ENCODE data around the gene SPATA46. TPM values are rescaled to one million over a fixed set of nuclear protein-coding genes. Genes with fewer than 3 reads are reported as not detected.
"Not testable (repeated sequence)": the region's sequence is repeated elsewhere in the genome, so short reads cannot be mapped to it uniquely, and the experiment has no call there.

SPATA46 gene, protein sequence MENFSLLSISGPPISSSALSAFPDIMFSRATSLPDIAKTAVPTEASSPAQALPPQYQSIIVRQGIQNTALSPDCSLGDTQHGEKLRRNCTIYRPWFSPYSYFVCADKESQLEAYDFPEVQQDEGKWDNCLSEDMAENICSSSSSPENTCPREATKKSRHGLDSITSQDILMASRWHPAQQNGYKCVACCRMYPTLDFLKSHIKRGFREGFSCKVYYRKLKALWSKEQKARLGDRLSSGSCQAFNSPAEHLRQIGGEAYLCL
- polyA plus RNA-seq (ENCODE audit: insufficient read length in 4 of 4): 1 to 10 TPM in 2 of 4 donors, under 1 TPM in 2; 0.39 to 1.6 (median 0.85) TPM

DNA sequence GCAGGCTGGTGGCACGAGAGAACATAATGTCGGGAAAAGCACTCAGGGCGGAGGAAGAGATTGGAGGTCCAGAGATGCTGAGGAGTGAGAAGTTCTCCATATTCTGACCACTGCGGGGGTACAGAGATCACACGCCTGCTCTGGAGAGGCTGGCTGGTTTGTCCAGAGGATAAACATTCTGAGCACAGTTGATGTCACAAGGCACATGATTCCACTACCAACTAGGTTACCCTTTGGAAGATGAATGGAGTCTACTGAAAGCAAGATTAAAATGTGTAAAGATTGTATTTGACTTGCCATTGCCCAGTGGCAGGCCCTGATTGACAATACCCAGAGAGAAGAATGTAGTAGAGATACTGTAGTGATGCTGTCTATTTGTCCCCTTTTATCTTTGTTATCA lies at the start of gene SPATA46:
TSS of gene SPATA46 (minus strand) at position 164 of the 400 bp plus-strand sequence. CDS start at position 100, 64 bp downstream.
- DNase-seq (ENCODE audit: low read depth in 4 of 4, low spot score in 3 of 4): no peak

DNA sequence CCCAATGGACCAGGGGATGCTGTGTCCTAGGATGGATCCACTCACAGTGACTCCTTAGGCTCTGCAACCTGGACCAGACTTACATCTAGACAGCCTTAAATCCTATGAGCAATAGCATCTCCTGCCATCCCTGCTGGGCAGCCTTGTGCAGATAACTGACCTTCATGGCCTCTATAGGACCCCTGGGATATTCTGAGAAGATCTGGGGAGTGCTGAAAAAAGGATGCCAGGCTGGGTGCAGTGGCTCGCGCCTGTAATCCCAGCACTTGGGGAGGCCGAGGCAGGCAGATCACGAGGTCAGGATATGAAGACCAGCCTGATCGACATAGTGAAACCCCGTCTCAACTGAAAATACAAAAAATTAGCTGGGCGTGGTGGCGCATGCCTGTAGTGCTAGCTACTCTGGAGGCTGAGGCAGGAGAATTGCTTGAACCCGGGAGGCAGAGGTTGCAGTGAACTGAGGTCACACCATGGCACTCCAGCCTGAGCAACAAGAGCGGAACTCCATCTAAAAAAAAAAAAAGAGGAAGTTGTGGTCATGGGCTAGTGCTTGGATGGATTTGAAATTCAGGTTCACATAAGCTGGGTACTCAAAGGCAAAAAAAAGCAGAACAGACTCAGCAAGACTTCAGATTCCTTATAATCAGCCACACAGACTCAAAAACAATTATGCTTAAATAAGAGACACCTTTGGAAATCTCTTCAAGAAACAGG lies 46.2 kb upstream of the SPATA46 start:
- no peak for DNase-seq (ENCODE audit: low read depth in 4 of 4, low spot score in 3 of 4)

DNA sequence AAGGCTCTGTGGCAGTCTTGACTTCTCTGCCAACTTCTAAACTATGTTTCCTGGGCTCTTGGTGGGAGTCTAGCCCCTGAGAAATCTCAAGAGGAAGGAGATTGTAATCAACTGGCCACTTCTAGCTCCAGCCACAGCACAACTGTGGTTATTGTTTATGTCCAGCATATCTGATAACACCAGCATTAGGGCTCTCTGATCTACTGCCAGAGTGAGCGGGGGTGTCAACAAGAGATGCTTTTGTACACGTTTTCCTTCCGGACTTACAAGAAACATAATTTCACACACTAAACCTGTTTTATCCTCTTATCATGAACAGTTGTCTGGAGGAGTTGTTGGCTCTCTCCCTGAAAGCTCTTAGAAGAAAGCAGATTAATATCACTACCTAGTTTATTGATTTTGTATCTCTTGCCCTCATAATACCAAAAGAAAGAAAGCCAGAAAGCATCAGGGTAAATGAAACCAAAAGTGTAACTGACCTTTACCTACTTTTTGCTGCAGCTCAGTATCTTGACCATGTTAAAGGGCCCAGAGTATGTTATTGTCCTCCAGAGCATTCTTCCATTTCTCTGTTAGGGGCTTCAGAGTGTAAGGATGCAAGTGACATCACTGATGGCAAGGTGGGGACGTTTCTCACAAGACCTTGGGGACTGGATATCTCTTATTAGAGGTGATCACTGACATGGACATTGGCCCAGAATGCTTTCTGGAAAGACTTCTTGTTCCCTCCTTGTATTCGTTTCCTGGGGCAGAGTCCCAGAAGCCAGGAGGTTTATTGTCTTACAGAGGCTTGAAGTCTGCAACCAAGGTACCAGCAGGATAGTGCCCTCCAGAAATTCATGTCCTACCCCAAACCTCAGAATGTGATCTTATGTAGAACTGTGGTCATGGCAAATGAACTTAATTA lies 44.9 kb upstream of the SPATA46 start:
- no peak for DNase-seq (ENCODE audit: low read depth in 4 of 4, low spot score in 3 of 4)

DNA sequence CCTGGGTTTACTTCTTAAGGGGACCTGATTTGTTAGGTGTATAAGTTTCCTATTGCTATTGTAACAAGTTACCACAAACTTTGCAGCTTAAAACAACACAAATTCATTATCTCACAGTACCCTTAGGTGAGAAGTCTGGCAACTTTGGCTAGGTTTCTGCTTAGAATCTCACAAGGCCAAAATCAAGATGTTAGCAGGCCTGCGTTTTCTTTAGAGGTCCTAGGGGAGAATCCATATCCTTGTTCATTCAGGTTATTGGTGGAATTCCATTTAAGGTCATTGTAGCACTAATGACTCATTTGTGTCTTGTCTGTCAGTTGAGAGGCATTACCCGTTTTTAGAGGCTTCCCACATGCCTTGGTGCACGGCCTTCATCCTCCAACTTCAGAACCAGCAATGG lies 43.5 kb upstream of the SPATA46 start:
- no peak for DNase-seq (ENCODE audit: low read depth in 4 of 4, low spot score in 3 of 4)

DNA sequence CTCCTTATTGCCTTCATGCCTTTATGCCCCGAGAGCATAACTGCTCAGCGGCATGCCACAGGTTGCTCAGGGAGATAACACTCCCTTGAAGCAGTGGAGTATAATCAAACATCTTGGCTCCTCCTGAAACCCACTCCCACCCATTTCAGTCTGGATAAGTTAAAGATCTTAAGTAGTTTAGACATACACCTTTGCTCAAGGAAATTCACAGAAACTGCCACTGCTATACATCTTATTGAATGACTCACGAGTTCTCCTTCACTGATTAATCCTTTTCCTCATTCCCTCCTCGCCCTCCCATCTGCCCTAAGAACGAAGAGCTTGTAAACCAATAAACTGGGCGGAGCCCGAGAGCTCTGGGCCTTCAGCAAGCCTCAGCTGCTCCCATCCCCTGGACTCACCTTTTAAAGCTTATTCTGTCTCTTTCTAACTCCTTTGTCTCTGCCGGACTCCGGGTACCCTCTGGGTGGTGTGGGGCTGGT lies 42.8 kb upstream of the SPATA46 start:
- not testable (repeated sequence) for DNase-seq (ENCODE audit: low read depth in 4 of 4, low spot score in 3 of 4)

DNA sequence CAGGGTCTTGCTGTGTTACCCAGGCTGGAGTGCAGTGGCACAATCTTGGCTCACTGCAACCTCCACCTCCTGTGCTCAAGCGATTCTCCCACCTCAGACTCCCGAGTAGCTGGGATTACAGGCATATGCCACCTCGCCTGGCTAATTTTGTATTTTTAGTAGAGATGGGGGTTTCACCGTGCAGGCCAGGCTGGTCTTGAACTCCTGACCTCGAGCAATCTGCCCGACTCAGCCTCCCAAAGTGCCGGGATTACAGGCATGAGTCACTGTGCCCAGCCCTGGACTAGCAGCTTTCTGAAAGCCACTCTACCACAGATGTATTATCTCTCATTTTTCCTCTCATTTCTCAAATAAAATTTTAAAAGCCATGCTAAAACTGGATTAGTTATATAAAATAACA lies 41.9 kb upstream of the SPATA46 start:
- not testable (repeated sequence) for DNase-seq (ENCODE audit: low read depth in 4 of 4, low spot score in 3 of 4)

DNA sequence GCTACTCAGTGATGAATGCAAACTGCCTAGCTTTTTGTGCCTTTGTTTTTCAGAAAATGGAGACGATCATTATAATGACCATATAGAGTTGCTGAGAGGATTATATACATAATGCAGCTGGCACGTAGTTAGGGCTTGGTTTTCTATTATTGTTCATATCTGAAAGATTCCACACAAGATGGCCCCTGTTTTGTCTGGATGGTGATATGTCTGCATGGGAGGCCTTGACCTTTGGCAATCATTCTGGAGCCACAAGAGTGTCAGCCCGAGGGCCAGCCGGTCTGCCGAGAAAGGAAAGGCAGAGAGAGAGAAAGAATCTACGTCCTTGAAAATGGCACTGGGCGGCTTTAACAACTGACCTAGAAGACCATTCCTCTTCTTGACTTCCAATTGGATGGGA lies 41.0 kb upstream of the SPATA46 start:
- DNase-seq (ENCODE audit: low read depth in 4 of 4, low spot score in 3 of 4): no peak

DNA sequence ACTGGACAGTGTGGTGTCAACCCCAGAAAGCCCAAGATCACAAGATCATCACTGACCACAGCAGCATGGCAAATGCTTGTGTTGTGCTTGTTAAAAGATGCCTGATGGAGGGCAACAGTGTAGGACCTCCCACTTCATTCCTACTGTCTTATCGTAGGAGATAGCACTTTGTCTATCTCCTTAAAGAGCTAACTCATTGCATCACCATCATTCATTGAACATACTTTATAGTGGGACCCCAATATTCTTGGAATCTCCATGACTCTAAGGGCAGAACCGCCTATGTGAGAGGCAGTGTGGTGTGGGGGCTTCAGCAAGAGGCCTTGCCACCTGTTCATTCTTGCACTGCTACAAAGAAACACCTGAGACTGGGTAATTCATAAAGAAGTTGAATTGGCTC lies 40.3 kb upstream of the SPATA46 start:
- DNase-seq (ENCODE audit: low read depth in 4 of 4, low spot score in 3 of 4): no peak

DNA sequence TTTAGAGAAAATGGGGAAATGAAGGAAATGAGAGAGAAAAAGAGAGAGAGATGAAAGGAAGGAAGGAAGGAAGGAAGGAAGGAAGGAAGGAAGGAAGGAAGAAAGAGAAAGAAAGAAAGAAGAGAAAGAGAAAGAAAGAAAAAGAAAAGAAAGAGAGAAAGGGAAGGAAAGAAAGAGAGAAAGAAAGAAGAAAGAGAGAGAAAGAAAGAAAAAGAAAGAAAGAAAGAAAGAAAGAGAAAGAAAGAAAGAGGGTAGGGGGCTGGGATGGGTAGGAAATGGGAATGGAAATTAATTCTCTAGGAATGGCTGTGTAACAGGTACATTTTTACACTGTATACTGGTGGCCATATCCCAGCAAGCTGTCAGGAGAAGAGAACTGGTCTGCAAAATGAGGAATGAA lies 39.6 kb upstream of the SPATA46 start:
- DNase-seq (ENCODE audit: low read depth in 4 of 4, low spot score in 3 of 4): no peak

DNA sequence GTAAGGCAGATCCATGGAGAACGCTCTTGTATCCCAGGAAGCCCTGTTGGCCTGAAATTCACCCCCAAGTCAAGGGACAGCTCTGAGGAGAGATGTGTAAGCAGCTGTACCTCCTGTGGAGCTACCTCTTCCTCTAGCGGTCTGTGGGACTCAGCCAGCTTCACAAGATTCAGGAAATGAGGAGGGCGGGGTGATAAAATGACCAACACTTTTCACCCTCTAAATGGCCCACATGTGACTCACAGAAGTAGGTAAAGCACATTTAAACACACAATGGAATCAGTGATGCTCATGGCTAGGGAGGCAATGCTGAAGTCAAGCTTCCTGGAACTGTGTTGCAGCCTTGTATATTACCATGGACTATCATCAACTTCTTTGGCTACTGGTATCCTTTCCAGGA lies 35.3 kb upstream of the SPATA46 start, which contains the start of gene SH2D1B:
TSS of gene SH2D1B (minus strand) at position 135 of the 400 bp plus-strand sequence. CDS start at position 15, 120 bp downstream.
- no peak for DNase-seq (ENCODE audit: low read depth in 4 of 4, low spot score in 3 of 4)

DNA sequence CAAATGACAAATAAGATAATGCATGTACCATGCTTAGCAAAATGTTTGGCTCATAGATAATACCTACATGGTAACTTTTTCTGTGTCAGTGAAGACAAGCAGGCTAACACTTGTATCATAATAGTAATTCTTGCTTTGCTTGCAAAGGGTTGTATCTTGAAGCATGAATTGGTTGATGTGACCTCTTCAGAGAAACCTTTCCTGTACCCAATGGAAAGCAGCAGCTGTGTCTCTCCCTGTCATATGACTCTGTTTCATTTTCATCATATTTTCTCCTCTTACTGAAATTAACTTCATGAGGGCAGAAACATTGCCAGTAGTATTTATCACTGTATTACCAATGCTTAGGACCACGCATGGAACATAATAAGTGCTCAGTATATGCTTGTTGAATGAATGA lies 30.9 kb upstream of the SPATA46 start:
- no peak for DNase-seq (ENCODE audit: low read depth in 4 of 4, low spot score in 3 of 4)

DNA sequence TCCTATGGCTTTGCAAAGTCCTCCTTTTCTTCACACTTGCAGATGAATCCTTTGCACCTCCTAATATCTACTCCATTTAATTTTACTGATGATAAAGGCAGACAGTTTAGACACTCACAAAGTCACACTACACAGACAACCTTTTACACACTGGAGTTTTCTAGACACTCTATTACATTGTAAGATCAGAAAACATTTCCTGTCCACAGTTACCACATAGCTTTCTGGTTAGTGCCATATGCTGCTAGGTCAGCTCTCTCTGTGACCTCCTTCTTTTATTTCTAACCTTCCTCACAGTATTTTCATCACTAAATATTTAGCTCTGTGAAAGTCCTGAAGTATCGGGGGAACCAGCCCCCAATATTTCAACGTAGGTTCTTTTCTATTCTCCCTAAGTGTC lies 30.2 kb upstream of the SPATA46 start:
- no peak for DNase-seq (ENCODE audit: low read depth in 4 of 4, low spot score in 3 of 4)

DNA sequence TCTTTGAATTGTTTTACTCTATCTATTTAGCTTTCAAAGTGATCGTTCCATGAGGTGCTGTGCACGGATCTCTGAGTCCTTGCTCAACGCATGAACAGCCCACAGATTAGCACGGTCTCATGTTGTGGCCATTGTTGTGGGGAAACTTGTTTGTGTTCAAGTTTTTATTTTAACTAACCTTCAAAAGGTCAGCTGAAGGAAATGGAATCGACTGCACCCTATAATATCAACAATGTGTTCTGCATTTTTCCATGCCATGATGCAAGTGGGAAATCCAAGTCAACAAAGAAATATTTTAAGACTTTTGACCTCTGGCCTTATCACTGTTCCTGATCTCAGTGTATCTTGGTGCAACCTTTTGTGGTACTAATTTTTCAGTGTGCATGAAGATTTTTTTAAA lies 29.1 kb upstream of the SPATA46 start:
- DNase-seq (ENCODE audit: low read depth in 4 of 4, low spot score in 3 of 4): no peak

DNA sequence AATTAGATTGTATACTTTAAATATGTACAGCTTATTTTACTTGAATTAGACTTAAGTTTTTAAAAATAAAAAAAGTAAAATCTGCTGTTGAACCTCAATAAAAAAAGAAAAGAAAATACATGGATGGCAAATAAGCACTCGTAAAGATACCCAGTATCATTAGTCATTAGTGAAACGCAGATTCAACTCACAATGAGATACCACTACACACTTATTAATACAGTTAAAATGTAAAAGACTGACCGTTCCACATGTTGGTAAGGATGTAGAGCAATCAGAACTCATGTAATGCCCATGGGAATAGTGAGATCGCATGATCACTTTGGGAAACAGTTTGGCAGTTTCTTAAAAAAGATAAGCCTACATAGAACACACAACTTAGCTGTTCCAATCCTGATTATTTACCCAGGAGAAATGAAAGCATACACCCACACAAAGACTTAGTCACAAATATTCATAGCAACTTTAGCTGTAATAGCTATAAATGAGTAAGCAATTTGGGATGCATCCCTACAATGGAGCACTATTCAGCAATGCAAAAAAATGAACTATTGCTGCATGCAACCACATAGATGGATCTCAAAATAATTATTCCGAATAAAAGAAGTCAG lies 28.0 kb upstream of the SPATA46 start:
- DNase-seq (ENCODE audit: low read depth in 4 of 4, low spot score in 3 of 4): no peak

DNA sequence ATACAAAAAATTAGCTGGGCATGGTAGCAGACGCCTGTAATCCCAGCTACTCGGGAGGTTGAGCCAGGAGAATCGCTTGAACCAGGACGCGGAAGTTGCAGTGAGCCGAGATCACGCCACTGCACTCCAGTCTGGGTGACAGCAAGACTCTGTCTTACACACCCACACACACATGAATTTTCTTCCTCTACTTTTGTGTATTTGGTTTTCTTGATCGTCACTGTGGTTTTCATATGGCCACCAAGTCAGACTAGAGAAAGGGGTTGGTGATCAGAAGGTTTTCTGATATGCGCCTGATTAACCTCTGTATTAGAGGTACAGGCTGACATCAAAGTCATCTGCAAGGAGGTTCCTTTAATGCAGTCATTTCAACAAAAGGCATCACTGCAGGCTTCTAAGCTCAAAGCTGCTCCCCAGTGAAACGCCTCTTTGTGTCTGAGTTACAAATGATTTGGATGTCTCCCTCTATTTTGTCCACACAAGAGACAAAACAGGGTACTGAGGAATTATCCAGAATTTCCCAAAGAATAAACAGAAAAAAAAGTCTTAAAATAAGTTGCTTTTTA lies 24.2 kb upstream of the SPATA46 start:
- no peak for DNase-seq (ENCODE audit: low read depth in 4 of 4, low spot score in 3 of 4)

DNA sequence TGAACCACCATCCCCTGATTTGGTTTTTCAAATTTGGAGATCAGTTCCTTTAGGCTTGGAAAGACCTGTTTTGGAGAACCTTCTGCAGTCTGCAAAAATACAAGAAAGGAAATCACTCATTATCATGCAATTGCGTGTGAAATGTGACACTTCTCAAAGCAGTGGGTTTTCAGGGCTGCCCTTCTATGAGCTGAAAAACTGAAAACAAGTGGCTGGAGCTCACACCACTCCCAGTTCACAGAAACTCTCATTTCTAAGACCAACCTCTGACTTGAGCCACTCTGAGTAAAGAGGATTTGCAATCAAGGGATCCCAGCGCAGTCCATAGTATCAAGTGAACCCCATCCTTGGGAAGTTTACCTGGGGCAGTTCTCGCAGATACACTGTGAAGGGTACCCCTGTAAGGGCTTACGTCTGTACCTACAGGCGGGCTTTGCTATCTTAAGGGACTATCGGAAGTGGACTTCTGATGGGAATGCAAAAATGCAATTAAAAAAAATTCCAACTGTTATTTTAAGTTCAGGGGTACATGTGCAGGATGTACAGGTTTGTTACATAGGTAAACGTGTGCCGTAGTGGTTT lies 22.4 kb upstream of the SPATA46 start:
- DNase-seq (ENCODE audit: low read depth in 4 of 4, low spot score in 3 of 4): no peak

DNA sequence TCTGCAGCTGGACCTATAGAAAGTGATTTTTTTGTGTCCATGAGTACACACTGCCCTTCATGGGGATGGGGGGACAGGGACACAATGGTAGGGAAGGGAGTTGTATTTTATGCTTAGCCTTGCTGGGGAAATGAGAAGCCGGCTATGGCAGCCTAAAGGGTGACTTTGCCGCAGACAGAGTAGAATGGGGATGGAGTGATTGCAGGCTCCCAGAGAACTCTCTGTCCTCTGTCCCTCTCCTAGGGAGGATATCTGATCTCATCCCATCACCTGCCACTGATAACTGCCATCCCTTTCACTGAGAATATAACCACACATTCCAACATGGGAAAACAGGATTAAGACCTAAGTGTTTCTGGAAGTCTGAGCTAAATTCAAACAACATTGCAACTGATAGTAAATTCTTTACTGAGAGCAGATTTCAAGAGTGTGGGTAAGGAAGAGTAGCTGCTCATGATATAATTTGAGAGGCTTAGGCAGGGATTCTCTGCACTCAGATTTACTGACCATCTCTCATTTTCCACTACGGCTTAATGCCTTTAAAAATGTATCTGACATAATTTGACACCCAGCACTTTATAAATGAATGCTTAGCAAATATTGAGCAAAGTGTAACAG lies 21.4 kb upstream of the SPATA46 start:
- DNase-seq (ENCODE audit: low read depth in 4 of 4, low spot score in 3 of 4): no peak

DNA sequence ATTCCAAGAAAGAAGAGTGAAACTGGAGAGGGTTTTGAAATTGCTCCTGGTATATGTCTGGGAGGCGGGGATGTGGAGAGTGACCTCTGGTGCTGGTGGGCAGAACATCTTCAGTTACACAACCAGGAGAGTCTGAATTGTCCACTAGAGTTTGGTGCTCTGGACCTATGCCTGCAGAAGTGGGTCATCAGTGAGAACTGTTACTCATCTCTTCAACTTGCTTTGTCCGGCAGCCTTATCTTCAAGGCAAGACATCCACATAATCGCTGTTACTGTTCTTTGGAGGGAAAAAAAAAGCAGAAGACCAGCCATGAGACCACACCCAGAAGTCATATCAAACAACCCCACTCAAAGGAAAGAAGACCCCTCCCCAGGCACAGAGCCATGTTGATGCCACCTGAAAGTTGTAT lies 20.4 kb upstream of the SPATA46 start:
- DNase-seq (ENCODE audit: low read depth in 4 of 4, low spot score in 3 of 4): no peak

DNA sequence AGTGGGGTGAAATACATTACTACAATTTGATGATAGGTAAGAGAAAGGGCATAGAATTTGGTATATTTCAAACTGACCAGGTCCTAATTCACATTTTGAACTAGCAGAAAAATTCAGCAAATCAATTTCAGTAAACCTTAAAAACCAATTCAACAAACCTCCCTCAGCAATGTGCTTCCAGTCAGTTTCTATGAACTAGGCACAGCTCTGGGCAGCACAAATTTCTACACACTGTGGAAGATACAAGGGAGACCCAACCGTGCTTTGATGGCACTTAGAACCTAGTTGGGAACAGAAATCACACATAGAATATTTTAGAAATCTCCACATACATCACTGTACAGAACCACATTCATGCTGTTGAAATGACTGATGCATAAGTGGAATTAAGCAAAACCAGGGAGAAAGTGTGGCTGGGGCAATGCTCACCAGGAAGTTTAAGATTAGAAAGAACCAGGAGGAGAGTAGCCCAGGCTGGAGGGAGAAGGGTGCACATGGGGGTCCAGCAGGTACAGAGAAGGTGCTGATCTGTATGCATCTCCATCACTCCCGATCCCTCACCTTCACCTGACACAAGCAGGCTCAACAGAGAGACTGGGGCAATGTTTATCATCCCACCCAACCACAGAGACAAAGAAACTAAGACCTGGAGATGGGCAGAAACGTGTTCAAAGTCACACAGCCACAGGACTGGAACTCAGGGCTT lies 19.7 kb upstream of the SPATA46 start:
- no peak for DNase-seq (ENCODE audit: low read depth in 4 of 4, low spot score in 3 of 4)
